ENCODE data around the gene NT5C2.

- TF ChIP-seq POLR2A (IDR thresholded peaks at IDR 0.05) (no peak), CTCF (IDR thresholded peaks at IDR 0.05) (no peak)
These were observed 154.5 kb downstream of the NT5C2 start for GRCh38 chr10:103038570-103038969.

Measured in lower leg skin (tissue), 3 donors.